ENCODE data around the gene ZNF574. TPM values are rescaled to one million over a fixed set of nuclear protein-coding genes. Genes with fewer than 3 reads are reported as not detected.

The ZNF574 gene
- total RNA-seq, 1 experiment from 2014 or later, result 24.6 TPM

DNA sequence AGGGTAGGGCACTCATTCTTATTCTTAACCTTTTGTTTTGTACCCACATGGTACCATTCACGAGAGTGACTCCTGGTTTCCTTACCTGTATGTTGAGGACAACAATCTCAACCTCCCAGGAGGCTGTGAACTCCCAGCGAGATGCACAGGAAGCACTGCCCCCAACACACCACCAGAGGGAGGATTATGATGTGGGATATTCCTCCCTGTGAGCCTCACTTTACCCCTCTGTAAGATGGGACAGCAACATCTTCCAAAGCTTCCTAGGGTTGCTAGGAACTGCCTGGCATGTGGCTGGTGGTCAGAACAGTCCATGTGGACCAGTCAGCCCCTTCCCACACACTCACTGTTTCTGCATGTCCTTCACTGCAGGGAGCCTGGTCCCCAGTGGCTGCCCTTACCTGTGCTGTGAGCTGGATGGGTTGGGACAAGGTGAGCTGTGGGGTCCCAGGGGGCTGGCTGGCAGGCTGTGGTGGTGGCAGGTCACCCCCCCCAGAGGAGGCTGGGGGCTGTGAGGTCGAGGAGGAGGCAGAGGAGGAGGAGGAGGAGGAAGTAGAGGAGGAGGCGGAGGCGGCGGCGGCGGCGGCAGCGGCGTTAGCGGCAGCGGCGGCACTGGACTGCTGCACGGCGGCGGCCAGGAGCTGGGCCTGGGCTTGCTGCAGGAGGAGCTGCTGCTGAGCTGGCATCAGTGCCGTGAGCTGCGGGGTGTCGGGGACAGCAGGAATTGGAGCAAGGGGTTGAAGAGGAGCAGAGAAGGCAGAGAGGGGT, 40.5 kb downstream of the ZNF574 start:
- RAD21 ChIA-PET (ENCODE audit: low non-redundant PET in 1 of 2, low total read pairs in 2 of 2, uncharacterized antibody in 2 of 2, unreplicated experiment in 2 of 2), result no interaction called here
- TF ChIP-seq, protein P1, sequence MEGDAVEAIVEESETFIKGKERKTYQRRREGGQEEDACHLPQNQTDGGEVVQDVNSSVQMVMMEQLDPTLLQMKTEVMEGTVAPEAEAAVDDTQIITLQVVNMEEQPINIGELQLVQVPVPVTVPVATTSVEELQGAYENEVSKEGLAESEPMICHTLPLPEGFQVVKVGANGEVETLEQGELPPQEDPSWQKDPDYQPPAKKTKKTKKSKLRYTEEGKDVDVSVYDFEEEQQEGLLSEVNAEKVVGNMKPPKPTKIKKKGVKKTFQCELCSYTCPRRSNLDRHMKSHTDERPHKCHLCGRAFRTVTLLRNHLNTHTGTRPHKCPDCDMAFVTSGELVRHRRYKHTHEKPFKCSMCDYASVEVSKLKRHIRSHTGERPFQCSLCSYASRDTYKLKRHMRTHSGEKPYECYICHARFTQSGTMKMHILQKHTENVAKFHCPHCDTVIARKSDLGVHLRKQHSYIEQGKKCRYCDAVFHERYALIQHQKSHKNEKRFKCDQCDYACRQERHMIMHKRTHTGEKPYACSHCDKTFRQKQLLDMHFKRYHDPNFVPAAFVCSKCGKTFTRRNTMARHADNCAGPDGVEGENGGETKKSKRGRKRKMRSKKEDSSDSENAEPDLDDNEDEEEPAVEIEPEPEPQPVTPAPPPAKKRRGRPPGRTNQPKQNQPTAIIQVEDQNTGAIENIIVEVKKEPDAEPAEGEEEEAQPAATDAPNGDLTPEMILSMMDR (IDR thresholded peaks at IDR 0.05 in 2 of 3, conservative IDR thresholded peaks at IDR 0.05 in 1 of 3; ENCODE audit: borderline replicate concordance in 1 of 3, insufficient read depth in 1 of 3, low read depth in 2 of 3, low read length in 2 of 3), result peak in 2 of 3 experiments; percentile 31 to 41; a peak in 4 of 6 replicates
- no peak for TF ChIP-seq EGR1 (IDR thresholded peaks at IDR 0.05; ENCODE audit: low read depth)
- no TSS peak for BruUV-seq (replicated peaks)
- no peak overlapping the region for H3K4me3 ChIP-seq (replicated peaks in 1 of 2; ENCODE audit: low read depth in 1 of 2, low read length in 2 of 2)
- no peak overlapping the region for H3K4me2 ChIP-seq (ENCODE audit: low read length)
- no peak overlapping the region for H3K27ac ChIP-seq (ENCODE audit: low read depth, low read length)
- intact Hi-C loops (cut with micrococcal nuclease), result no loop called here
- H3K9ac ChIP-seq (ENCODE audit: low read length), result no peak overlapping the region
- no peak for ATAC-seq
- no peak for DNase-seq (ENCODE audit: low read depth, low spot score)
- H3K9me3 ChIP-seq (ENCODE audit: control insufficient read depth in 1 of 2, insufficient read depth in 1 of 2, low read depth in 1 of 2, low read length in 2 of 2), result no peaks in the 10 kb centered on the region
- POLR2A ChIA-PET, result no interaction called here
- H4K20me1 ChIP-seq (ENCODE audit: insufficient read depth), result no peaks in the 10 kb centered on the region
- H2AFZ ChIP-seq (ENCODE audit: low read depth, low read length, poor library complexity, severe bottlenecking), result no peak overlapping the region
- H3K79me2 ChIP-seq (ENCODE audit: insufficient read depth, low read length), result no peaks in the 10 kb centered on the region
- H3K4me1 ChIP-seq (ENCODE audit: control insufficient read depth in 1 of 2, insufficient read depth in 2 of 2, low read length in 2 of 2), result peaks cover 24 to 35% of the 10 kb centered on the region in 2 experiments
- CTCF ChIA-PET, result no interaction called here
- H3K36me3 ChIP-seq (ENCODE audit: control insufficient read depth in 1 of 2, insufficient read depth in 2 of 2, low read length in 2 of 2), result no peaks in the 10 kb centered on the region
- H3K27me3 ChIP-seq (ENCODE audit: insufficient read depth, low read length), result no peaks in the 10 kb centered on the region
- no peaks in the 10 kb centered on the region for H3K9me2 ChIP-seq (ENCODE audit: insufficient read depth)

DNA sequence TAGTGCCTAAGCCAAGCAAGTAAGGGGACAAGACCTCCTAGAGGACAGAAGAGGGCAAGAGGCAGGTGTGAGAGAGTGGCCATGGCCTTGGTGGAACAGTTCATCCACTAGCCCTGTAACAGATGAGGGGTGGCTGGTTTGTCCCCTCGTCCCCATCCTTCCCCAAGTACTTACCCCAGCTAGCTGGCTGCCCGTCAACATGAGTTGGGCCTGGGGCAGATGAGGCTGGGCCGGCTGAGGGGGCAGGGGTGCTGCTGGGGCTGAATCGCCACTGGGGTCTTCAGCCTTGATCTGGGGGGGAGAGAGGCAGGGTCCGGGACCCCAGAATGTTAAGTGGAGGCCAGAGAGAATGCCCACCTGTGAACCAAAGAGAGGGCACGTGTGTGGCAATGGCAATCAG, 41.1 kb downstream of the ZNF574 start:
- H3K27ac ChIP-seq (ENCODE audit: low read depth, low read length), result no peak overlapping the region
- H2AFZ ChIP-seq (ENCODE audit: low read depth, low read length, poor library complexity, severe bottlenecking), result no peak overlapping the region
- intact Hi-C loops (cut with micrococcal nuclease), result no loop called here
- RAD21 ChIA-PET (ENCODE audit: low non-redundant PET in 1 of 2, low total read pairs in 2 of 2, uncharacterized antibody in 2 of 2, unreplicated experiment in 2 of 2), result no interaction called here
- H3K36me3 ChIP-seq (ENCODE audit: control insufficient read depth in 1 of 2, insufficient read depth in 2 of 2, low read length in 2 of 2), result no peaks in the 10 kb centered on the region
- no peaks in the 10 kb centered on the region for H3K79me2 ChIP-seq (ENCODE audit: insufficient read depth, low read length)
- no peak for DNase-seq (ENCODE audit: low read depth, low spot score)
- H3K4me1 ChIP-seq (ENCODE audit: control insufficient read depth in 1 of 2, insufficient read depth in 2 of 2, low read length in 2 of 2), result peaks cover 24 to 34% of the 10 kb centered on the region in 2 experiments
- no peak for ATAC-seq
- no peaks in the 10 kb centered on the region for H3K9me3 ChIP-seq (ENCODE audit: control insufficient read depth in 1 of 2, insufficient read depth in 1 of 2, low read depth in 1 of 2, low read length in 2 of 2)
- BruUV-seq (replicated peaks), result no TSS peak
- H3K9ac ChIP-seq (ENCODE audit: low read length), result no peak overlapping the region
- no peak overlapping the region for H3K4me3 ChIP-seq (replicated peaks in 1 of 2; ENCODE audit: low read depth in 1 of 2, low read length in 2 of 2)
- no peaks in the 10 kb centered on the region for H4K20me1 ChIP-seq (ENCODE audit: insufficient read depth)
- H3K9me2 ChIP-seq (ENCODE audit: insufficient read depth), result no peaks in the 10 kb centered on the region
- no peaks in the 10 kb centered on the region for H3K27me3 ChIP-seq (ENCODE audit: insufficient read depth, low read length)
- TF ChIP-seq EGR1 (IDR thresholded peaks at IDR 0.05; ENCODE audit: low read depth), result no peak
- no peak for TF ChIP-seq CBX3 (IDR thresholded peaks at IDR 0.05; ENCODE audit: low read depth)
- no peak for TF ChIP-seq YY1 (IDR thresholded peaks at IDR 0.05; ENCODE audit: extremely low read depth, insufficient replicate concordance, low read depth, low read length)
- no peak for TF ChIP-seq TCF7L2 (IDR thresholded peaks at IDR 0.05; ENCODE audit: borderline replicate concordance, extremely low read depth, insufficient read depth, insufficient read length)
- TF ChIP-seq ELF1 (IDR thresholded peaks at IDR 0.05; ENCODE audit: borderline replicate concordance, low read depth), result no peak
- CTCF ChIA-PET, result no interaction called here
- no peak overlapping the region for H3K4me2 ChIP-seq (ENCODE audit: low read length)
- POLR2A ChIA-PET, result no interaction called here

Measured in HCT116 (cell line).